PC-9 (cell line): ENCODE measurements around the gene GH1.

ENCODE experiments used
- EZH2 ChIP-seq: fragments of 200-600 bp; sonication (generic); IDR thresholded peaks from 2 replicates; pipeline ENCODE4 v1.8.0; 2017; ENCODE audit warnings: antibody characterized with exemption, low read depth
- TF ChIP-seq, protein P1 (sequence below): fragments of 200-600 bp; sonication (generic); conservative IDR thresholded peaks from 2 replicates; pipeline ENCODE4 v1.6.1; 2017; ENCODE audit warnings: mixed run types, antibody characterized with exemption, mild to moderate bottlenecking, moderate library complexity

DNA sequence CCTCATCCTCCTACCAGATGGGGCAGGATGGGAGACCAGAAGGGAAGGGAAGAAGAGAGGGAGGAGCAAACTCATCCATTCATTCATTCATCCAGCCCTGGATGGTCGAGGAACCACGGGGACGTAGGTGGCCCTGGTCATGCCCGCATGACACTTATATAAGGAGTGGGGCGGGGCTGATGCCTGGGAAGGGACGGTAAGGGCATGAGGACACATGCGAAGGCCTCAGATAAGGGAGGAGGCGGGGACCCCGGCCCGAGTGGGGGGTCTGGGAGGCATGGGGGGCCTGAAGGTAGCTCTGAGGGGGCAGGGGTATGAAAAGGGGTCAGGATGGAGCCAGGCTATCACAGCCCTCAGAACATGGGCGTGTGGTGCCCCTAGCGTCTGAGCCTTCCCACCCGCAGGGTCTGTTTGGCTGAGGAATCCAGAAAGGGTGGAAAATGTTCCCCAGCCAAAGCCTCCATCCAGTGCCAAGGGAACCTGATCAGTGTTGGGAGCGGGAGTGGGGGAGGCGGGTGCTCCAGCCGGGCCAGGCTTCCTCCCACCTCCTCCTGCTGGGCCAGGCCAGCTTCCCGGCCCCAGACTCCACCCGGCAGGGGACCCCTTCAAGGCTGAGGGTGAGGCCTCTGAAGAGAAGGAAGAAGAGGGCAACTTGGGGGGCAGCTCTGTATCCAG is 31.1 kb upstream of the GH1 start:
- TF ChIP-seq, protein P1, sequence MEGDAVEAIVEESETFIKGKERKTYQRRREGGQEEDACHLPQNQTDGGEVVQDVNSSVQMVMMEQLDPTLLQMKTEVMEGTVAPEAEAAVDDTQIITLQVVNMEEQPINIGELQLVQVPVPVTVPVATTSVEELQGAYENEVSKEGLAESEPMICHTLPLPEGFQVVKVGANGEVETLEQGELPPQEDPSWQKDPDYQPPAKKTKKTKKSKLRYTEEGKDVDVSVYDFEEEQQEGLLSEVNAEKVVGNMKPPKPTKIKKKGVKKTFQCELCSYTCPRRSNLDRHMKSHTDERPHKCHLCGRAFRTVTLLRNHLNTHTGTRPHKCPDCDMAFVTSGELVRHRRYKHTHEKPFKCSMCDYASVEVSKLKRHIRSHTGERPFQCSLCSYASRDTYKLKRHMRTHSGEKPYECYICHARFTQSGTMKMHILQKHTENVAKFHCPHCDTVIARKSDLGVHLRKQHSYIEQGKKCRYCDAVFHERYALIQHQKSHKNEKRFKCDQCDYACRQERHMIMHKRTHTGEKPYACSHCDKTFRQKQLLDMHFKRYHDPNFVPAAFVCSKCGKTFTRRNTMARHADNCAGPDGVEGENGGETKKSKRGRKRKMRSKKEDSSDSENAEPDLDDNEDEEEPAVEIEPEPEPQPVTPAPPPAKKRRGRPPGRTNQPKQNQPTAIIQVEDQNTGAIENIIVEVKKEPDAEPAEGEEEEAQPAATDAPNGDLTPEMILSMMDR: no peak
- TF ChIP-seq EZH2: no peak
